GM23248 (cell line): Measurements from ENCODE around the gene DENND6A.
"Not testable (repeated sequence)": the region's sequence is repeated elsewhere in the genome, so short reads cannot be mapped to it uniquely, and the experiment has no call there.

Experiments
- EZH2 ChIP-seq: fragments of 200-600 bp; sonication (generic); IDR thresholded peaks from 2 replicates; pipeline ENCODE4 v1.6.1; 2018; ENCODE audit warnings: antibody characterized with exemption, mild to moderate bottlenecking; ENCODE audit not compliant: insufficient read depth, poor library complexity, severe bottlenecking
- EZH2phosphoT487 ChIP-seq: fragments of 200-600 bp; sonication (generic); IDR thresholded peaks from 2 replicates; pipeline ENCODE4 v1.6.1; 2018; ENCODE audit warnings: antibody characterized with exemption, moderate library complexity, mild to moderate bottlenecking, low read depth; ENCODE audit not compliant: insufficient read depth

DNA sequence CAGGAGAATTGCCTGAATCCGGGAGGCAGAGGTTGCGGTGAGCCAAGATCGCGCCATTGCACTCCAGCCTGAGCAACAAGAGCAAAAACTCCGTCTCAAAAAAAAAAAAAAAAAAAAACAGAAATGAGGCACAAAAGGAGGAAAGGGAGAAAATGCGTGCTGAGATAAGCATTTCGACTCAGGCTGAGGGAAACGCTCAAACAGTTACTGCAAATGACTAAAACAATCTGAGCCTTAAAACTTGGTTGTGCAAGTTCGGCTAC is 813 bp downstream of the DENND6A start:
- TF ChIP-seq EZH2, EZH2phosphoT487: not testable (repeated sequence)
